ENCODE results near the gene XRCC1. TPM values are rescaled to one million over a fixed set of nuclear protein-coding genes. Genes with fewer than 3 reads are reported as not detected.
"Not testable (repeated sequence)": the region's sequence is repeated elsewhere in the genome, so short reads cannot be mapped to it uniquely, and the experiment has no call there.

XRCC1 gene
- total RNA-seq, 2 donors from 2014 or later, result 24.3 to 30.2 TPM

GRCh38 chr19:43548706-43549105 is 26.6 kb downstream of the XRCC1 start:
- H3K9me3 ChIP-seq, result no peaks in the 10 kb centered on the region
- TF ChIP-seq CTCF (IDR thresholded peaks at IDR 0.05), result no peak
- no peak for DNase-seq (ENCODE audit: low spot score)
- no peaks in the 10 kb centered on the region for H3K27me3 ChIP-seq (replicated peaks; ENCODE audit: insufficient read depth)
- H3K4me3 ChIP-seq, result no peak overlapping the region
- H3K4me1 ChIP-seq (ENCODE audit: control insufficient read depth in 1 of 2, low read depth in 2 of 2), result no peaks in the 10 kb centered on the region
- H3K27ac ChIP-seq, result no peak overlapping the region
- ATAC-seq (ENCODE audit: insufficient number of reproducible peaks, low FRiP score, low read depth), result no peak
- H3K36me3 ChIP-seq, result peaks cover 43% of the 10 kb centered on the region

- DNase-seq (ENCODE audit: low spot score); ATAC-seq (ENCODE audit: insufficient number of reproducible peaks, low FRiP score, low read depth); H3K4me1 ChIP-seq (ENCODE audit: control insufficient read depth in 1 of 2, low read depth in 2 of 2); H3K4me3 ChIP-seq; H3K27ac ChIP-seq; H3K9me3 ChIP-seq; H3K27me3 ChIP-seq (replicated peaks; ENCODE audit: insufficient read depth): not testable (repeated sequence)
- peaks cover 46% of the 10 kb centered on the region for H3K36me3 ChIP-seq
These were observed 27.4 kb downstream of the XRCC1 start for GRCh38 chr19:43547926-43548325.

GRCh38 chr19:43546581-43546980 is 28.7 kb downstream of the XRCC1 start:
- no peak for TF ChIP-seq CTCF (IDR thresholded peaks at IDR 0.05)
- Histone ChIP-seq H3K27me3 (replicated peaks; ENCODE audit: insufficient read depth) (no peaks in the 10 kb centered on the region), H3K4me1 (ENCODE audit: control insufficient read depth in 1 of 2, low read depth in 2 of 2) (no peaks in the 10 kb centered on the region), H3K27ac (no peak overlapping the region), H3K9me3 (no peaks in the 10 kb centered on the region), H3K36me3 (peaks cover 45% of the 10 kb centered on the region), H3K4me3 (no peak overlapping the region)
- DNase-seq (ENCODE audit: low spot score) (no peak), ATAC-seq (ENCODE audit: insufficient number of reproducible peaks, low FRiP score, low read depth) (no peak)

- Histone ChIP-seq H3K4me3 (no peak overlapping the region), H3K27ac (no peak overlapping the region), H3K27me3 (replicated peaks; ENCODE audit: insufficient read depth) (no peaks in the 10 kb centered on the region), H3K4me1 (ENCODE audit: control insufficient read depth in 1 of 2, low read depth in 2 of 2) (no peaks in the 10 kb centered on the region), H3K9me3 (no peaks in the 10 kb centered on the region), H3K36me3 (peaks cover 42% of the 10 kb centered on the region)
- no peak for DNase-seq (ENCODE audit: low spot score)
- no peak for ATAC-seq (ENCODE audit: insufficient number of reproducible peaks, low FRiP score, low read depth)
- no peak for TF ChIP-seq CTCF (IDR thresholded peaks at IDR 0.05)
These were observed 29.3 kb downstream of the XRCC1 start for GRCh38 chr19:43545981-43546380.

GRCh38 chr19:43545276-43545675 is 30.1 kb downstream of the XRCC1 start:
- no peak overlapping the region for H3K4me3 ChIP-seq

More at GRCh38 chr19:43545276-43545675, 30.1 kb downstream of the XRCC1 start:
- ATAC-seq (ENCODE audit: insufficient number of reproducible peaks, low FRiP score, low read depth), result no peak
- no peaks in the 10 kb centered on the region for H3K4me1 ChIP-seq (ENCODE audit: control insufficient read depth in 1 of 2, low read depth in 2 of 2)
- H3K27ac ChIP-seq, result no peak overlapping the region
- H3K36me3 ChIP-seq, result peaks cover 41% of the 10 kb centered on the region
- no peak for DNase-seq (ENCODE audit: low spot score)
- TF ChIP-seq CTCF (IDR thresholded peaks at IDR 0.05), result no peak
- H3K27me3 ChIP-seq (replicated peaks; ENCODE audit: insufficient read depth), result no peaks in the 10 kb centered on the region
- H3K9me3 ChIP-seq, result no peaks in the 10 kb centered on the region
